Panc1 (cell line): ENCODE results near the gene NR2E3.

Experiments used
- POLR2AphosphoS5 ChIP-seq: IDR thresholded peaks from 2 replicates; pipeline ENCODE4 v1.6.1; 2012; ENCODE audit warnings: mild to moderate bottlenecking, low read depth, low read length, moderate library complexity
- REST ChIP-seq, 2 experiments: IDR thresholded peaks; 2 replicates each; pipeline ENCODE4 v1.6.1; 2011 to 2012; ENCODE audit warnings: low read depth in 2 of 2, control low read depth in 1 of 2, low read length in 1 of 2, mild to moderate bottlenecking in 1 of 2, moderate library complexity in 1 of 2; ENCODE audit not compliant: insufficient read depth in 1 of 2
- SIN3A ChIP-seq: IDR thresholded peaks from 2 replicates; pipeline ENCODE4 v1.6.1; 2012; ENCODE audit warnings: low read depth, mild to moderate bottlenecking, low read length, moderate library complexity, borderline replicate concordance; ENCODE audit not compliant: insufficient read depth
- TF ChIP-seq, protein P1 (sequence below): fragments of 450-650 bp; IDR thresholded peaks from 2 replicates; pipeline ENCODE4 v1.5.1; 2017; ENCODE audit warnings: mild to moderate bottlenecking

GRCh38 chr15:71815301-71815700 is 4.9 kb downstream of the NR2E3 start:
- TF ChIP-seq, protein P1, sequence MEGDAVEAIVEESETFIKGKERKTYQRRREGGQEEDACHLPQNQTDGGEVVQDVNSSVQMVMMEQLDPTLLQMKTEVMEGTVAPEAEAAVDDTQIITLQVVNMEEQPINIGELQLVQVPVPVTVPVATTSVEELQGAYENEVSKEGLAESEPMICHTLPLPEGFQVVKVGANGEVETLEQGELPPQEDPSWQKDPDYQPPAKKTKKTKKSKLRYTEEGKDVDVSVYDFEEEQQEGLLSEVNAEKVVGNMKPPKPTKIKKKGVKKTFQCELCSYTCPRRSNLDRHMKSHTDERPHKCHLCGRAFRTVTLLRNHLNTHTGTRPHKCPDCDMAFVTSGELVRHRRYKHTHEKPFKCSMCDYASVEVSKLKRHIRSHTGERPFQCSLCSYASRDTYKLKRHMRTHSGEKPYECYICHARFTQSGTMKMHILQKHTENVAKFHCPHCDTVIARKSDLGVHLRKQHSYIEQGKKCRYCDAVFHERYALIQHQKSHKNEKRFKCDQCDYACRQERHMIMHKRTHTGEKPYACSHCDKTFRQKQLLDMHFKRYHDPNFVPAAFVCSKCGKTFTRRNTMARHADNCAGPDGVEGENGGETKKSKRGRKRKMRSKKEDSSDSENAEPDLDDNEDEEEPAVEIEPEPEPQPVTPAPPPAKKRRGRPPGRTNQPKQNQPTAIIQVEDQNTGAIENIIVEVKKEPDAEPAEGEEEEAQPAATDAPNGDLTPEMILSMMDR = no peak
- no peak for TF ChIP-seq POLR2AphosphoS5
- TF ChIP-seq REST (IDR thresholded peaks at IDR 0.05; ENCODE audit: insufficient read depth in 1 of 2, low read depth in 2 of 2, low read length in 1 of 2) = no peak
- no peak for TF ChIP-seq SIN3A
